DMS53 treated with DMSO at 0.1 percent for 48 hours (cell line): ENCODE measurements around the gene IL11RA.
"Not testable (repeated sequence)": the region's sequence is repeated elsewhere in the genome, so short reads cannot be mapped to it uniquely, and the experiment has no call there.

Source experiments
- DNase-seq: peaks from one replicate; lab custom pipeline; 2025; ENCODE audit not compliant: unreplicated experiment; lab: John Stamatoyannopoulos, UW

The IL11RA gene

DNA sequence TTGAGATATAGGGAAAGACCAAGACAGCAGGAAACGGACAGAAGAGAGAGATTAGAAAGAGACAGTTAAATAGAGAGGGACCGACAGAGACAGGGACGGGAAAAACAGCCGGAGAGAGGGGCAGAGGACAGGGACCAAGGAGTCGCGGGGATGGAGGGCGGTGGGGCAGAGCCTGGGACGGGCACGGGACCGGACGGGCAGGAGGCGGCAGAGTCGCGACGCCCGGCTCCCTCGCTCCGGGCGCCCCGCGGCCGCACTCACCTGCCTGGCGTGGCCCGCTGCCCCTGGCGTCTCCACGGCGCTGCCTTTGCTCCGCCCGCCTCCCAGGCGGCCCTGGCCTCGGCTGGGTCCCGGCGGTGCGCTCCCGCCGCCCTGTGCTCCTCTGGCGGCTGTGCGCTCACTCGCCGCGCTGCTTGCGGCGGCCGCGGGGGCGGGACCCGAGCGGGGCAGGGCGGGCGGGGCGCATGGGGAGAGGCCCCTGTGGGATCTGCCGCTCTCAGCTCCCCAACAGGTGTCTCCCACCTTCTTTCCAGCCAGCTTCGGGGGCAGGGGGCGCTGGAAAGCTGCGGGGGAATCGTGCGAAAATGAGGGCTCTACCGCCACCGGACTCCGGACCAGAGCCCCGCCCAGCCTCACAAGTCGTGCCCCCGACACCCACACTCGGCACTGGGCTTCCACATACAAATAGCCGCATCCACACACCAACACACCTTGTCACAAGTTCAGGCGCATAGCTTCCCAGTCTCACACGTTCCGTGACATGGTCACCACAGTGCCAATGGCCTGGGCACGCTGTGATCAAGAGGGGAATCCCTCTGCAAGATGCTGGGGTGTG is 23.1 kb upstream of the IL11RA start, which contains the start of gene ARID3C:
ARID3C (minus strand) TSS at position 411 of the 835 bp plus-strand sequence. CDS start 1,052 bp downstream, outside the sequence.
- no peak for DNase-seq

DNA sequence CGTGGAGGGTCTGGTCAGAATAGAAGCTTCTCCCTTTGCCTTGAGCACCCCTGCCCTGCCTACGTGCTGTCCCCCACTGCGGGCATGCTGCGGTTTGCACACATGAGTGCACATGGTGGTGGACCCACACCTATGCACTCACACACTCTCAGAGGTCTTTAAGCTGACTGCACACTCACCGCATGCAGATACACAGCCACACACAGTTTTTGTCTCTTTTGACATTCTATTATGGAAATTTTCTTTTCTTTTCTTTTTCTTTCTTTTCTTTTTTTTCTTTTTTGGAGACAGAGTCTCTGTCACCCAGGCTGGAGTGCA is 22.5 kb upstream of the IL11RA start:
- no peak for DNase-seq

DNA sequence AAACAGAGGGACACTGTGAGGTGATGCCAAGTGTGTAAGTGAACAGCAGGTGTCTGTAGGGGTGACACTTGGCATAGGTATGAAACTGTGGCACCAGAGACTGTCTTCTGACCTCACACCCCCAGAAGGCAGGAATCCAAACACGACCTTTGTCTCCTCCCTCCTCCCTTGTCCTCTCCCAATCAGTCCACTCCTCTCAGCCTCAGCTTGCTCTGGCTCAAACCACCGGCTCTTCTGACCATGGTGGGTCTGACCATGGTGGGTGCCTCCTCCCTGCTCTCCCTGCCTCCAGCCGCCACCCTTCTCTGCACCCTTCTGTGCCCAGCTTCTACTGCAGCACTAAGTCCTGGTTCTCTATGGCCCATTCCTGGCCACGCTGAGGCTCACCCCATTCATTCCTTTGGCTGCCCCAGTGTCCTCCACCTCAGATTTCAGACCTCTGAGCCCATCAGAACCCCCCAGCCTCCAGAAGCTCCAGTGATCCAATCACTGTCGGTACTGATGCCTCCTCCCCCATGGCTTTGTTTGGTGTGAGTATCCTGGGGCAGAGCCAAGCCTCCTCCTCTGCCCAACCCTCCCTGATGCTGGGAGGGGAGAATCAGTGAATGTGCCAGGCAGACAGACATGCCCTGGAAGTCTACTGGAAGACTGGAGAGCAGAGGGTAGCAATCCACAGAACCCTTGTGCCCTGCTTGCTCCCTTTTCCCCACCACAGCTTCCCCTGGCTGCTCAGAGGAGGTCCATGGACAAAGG is 21.4 kb upstream of the IL11RA start:
- DNase-seq = no peak

DNA sequence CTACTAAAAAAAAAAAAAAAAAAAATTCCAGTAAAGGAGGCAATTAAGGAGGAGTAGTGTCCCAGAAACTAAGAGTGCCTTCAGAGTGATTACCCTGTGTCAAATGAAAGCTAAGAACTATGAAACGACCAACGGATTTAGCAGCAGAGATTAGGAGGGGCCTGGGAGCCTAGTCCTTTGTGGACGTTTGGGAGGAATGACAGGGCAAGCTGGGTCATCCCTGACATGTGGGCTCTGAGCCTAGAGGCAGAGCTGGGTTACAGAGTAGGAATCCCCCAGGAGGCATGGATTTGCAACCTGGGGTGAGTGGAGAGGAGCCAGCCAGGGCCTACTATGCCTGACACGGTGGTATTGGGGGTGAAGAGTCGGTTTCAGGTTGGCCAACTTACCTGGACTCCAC is 18.8 kb upstream of the IL11RA start:
- DNase-seq = no peak

DNA sequence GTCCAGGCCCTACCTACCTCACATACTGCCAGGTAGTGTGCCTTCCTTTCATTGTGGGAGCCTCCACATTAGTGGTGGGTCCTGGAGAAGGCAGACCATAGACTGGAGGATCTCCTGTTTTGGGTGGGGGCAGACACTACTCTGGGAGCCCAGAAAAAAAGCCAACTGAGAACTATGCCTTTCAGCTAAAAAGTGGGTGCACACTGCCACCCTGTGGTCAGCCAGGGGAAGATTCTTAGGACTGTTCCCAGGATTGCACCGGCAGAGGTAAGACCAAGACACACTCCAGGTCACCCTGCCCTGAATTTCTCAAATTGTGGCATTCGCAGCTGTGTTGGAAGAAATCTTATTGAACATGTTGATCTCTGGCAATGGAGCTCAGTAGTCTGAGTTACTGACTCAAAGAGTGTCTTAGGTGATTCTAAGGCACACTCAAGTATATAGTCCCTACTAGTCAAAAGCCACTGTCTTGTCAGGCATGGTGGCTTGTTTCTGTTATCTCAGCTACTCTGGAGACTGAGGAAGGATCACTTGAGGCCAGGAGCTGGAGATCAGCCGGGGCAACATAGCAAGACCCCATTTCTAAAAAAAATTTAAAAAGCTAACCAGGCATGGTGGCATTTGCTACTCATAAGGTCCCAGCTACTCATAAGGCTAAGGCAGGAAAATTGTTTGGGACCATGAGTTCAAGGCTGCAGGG is 18.0 kb upstream of the IL11RA start:
- peak; percentile 37 for DNase-seq

DNA sequence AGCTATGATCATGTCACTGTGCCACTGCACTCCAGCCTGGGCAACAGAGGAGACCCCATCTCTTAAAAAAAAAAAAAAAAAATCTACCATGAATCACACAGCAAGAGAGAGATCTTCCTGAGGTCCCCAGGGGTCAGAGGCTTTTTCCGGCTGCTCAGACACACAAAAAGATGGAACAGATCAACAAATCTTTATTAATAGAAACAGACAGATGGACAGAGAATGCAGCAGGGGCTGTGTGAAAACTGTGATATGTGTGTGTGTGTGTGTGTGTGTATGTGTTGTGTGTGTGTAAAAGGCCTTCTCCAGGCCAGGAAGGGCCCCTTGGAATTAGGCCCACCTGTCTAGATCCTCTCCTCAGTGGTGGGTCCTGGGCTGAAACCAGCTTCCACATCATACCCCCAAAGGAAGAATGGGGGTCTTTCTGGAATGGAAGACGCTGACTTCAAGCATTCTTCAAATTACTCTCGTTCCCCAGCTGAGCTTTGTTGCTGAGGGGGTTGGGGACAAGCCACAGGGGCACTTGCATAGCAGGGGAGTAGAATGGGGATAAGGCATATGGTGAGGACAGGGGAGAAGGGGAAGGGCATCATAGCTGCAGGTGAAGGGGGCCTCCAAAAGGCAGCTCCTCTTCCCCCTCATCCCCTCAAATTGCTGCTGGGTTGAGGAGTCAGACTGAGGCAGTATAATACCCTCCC is 17.3 kb upstream of the IL11RA start:
- no peak for DNase-seq

DNA sequence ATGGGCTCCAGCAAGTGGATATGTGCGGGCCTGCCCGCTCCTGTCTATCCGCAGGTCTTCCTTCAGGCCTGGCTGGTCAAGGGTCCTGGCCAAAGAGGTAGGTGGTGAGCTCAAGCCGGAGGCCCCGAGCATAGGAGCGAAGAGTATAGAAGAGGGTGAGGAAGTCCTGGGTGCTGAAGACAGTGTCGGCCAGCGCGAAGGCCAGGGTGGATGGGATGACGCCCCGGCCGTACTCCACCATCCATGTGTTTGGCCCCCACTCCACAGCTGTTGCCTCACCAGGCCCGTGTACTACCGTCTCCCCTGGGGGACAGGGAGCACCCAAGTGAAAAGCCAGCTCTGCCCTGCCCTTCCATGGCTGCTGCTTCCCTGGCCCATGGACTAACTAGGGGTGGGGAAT is 16.4 kb upstream of the IL11RA start:
- DNase-seq = no peak

DNA sequence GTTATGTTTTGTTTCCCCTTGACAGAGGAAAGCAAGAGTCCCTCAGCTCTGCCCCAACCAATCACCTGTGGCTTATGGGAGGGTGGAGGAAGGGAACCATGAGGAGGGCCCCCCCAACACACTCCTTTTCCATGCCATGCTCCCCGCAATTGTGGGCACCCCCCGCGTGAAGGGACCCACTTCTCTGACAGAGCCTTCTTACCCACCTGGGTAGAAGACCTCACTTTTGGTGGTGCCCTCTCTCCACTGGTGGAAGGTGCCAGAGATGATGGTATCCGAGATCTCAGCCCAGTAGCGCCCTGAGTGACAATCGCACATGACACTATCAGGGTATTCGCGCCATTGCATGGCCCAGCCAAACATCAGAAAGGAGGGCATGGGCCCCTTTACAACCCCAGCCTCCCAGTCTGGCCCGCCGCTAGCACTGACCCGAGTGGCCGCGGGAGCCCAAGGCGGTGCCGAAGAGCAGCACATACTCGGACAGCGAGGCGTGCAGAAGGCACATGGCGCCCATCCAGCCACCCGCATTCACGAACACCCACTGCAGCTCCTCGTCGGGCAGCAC is 15.1 kb upstream of the IL11RA start:
- no peak for DNase-seq

DNA sequence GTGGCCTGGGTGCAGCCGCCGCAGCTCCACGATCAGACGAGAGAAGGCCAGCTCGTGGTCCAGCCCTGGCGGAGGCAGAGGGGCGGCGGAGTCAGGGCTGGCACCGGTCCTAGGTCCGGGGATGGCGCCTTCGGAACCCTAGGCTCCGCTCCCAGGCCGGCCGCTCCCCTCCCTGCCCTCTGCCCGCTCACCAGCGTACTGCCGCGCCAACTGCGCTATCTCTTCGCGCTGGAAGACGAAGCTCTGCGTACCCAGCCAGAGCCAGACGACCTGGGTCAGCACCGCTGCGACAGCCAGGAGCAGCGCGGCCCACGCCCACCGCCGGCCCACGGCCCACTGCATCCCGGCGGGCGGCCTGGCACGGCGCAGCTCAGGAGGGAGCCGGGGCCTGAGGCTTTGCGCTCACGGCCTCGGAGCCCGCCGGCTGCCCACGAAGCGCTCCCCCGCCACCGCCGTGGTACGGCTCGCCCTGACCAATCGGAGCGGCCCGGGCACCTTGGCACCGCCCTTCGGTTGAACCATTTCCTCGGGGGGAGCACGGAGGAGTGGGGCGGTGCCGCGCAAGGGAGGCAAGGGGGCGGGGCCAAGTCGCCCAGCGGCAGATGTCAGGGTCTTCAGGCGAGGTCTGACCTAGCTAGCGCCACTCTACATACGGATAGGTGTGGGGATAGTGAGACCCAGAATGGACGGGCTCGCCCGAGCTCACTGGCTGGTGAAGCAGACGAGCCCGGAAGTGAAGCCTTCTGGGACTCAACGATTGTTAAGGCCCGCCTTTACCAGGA is 14.4 kb upstream of the IL11RA start, which contains the start of gene SIGMAR1:
SIGMAR1 (minus strand) TSS at position 432 of the 782 bp plus-strand sequence; CDS start at position 342, 90 bp downstream.
- DNase-seq = peak; percentile 35

DNA sequence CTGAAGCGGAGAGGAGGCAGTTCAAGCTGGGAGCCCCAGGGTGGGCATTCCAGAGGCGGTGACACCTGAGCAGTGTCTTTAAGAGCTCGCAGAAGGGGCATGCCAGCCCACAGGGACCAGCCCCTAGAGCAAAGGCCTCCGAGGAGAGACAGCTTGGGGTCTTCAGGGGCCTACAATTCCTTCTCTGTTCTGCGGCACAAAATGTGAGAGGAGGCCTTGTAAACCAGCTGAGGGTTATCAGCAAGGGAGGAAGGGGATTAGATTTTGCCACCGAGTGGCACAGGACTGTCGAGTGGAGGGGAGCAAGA is 13.9 kb upstream of the IL11RA start:
- DNase-seq = no peak

DNA sequence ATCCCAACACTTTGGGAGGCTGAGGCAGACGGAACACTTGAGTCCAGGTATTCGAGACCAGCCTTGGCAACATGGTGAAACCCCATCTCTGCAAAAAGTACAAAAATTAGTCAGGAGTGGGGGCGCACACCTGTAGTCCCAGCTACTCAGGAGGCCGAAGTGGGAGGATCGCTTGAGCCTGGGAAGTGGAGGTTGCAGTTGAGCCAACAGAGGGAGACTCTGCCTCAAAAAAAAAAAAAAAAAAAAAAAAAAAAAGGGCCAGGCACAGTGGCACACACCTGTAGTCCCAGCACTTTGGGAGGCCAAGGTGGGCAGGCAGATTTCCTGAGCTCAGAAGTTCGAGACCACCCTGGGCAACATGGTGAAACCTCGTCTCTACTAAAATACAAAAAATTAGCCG is 12.7 kb upstream of the IL11RA start:
- not testable (repeated sequence) for DNase-seq

DNA sequence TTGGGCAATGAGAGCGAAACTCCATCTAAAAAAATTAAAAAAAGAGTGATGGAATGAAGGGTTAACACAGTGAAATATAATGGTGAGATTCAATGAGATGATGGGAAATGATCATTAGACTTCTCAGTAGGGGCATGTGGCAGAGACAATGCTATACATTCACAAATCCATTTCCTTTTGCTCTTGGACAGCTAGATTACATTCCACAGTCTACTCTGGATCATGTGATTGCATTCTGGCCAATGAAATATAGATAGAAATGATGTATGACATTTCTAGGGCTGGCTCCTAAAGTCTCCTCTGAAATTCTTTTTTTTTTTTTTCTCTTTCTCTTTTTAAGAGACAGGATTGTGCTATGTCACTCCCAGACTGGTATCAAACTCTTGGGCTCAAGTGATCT is 9.3 kb upstream of the IL11RA start:
- no peak for DNase-seq

DNA sequence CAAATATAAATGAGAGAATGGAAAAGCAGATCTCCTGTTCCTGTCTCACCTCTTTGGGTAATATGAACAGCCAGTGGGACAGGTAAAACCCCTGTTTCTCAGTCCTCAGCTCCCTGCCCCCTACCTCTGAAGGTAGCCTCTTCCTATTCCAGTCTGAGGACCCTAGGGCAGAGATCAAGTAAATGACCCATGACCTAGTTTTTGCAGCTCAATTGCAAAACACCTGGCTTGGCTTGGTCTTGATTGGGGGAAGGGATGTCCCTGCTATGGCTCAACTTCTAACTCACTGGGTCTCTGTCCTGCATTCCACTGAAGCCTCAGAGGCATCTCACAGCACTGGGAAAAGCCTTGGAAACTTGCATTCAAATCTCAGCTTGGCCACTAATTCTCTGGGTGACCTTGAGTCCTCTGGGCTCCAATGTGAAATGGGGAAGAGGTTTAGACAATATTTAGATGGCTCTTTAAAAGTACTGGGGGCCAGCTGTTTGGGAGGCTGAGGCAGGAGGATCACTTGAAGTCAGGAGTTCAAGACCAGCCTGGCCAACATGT is 7.1 kb upstream of the IL11RA start:
- no peak for DNase-seq

DNA sequence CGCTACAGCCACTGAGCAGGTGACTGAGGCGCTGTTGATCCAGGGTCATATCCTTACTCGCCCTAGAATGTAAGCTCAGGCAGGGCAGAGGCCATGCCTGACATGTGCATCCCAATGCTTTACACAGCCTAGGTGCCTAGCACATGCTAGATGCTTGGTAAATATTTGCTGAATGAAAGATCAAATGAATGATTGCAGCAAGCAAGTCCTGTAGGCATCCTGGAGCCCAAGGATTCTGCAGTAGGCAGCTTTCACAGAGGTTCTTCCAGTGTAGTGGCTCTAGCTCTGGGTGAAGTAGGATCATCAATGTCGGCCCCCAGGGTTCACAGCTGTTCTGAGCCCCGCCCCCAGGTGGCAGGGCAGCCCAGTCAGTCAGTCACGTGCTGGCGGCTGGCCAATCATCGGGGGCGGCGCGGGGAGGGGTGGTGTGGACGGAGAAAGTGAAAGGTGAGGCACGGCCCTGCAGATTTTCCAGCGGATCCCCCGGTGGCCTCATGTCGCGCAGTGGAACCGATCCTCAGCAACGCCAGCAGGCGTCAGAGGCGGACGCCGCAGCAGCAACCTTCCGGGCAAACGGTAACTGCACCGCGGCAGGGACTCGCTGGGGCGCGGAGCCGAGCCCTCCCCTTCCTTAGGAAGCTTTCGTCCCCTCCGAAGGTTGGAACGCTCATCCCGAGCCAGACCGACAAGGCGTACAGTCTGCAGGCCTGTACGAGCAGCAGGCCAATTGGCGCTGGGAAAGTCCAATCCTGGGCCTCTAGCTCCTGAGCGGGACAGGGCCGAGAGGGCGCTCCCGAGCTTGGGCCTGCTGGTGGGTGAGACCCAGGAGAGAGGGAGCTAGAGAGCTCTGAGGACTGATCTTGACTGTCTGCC is 5.5 kb upstream of the IL11RA start, which contains the start of gene GALT:
GALT (plus strand) TSS at position 465 of the 873 bp plus-strand sequence; CDS start at position 495, 30 bp downstream.
- peak; percentile 63 for DNase-seq

DNA sequence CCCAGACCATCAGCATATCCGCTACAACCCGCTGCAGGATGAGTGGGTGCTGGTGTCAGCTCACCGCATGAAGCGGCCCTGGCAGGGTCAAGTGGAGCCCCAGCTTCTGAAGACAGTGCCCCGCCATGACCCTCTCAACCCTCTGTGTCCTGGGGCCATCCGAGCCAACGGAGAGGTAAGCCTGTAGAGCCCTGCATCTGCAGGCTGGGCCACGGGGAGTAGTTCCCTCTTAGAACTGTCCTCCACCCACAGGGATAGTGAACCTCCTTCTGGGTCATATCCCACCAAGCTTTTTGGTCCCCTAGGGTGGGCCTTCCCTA is 4.9 kb upstream of the IL11RA start:
- DNase-seq = no peak

DNA sequence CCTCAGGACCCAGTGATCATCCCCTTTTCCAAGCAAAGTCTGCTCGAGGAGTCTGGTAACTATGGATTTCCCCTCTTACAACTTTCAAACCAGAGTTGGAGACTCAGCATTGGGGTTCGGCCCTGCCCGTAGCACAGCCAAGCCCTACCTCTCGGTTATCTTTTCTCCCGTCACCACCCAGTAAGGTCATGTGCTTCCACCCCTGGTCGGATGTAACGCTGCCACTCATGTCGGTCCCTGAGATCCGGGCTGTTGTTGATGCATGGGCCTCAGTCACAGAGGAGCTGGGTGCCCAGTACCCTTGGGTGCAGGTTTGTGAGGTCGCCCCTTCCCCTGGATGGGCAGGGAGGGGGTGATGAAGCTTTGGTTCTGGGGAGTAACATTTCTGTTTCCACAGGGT is 4.3 kb upstream of the IL11RA start:
- no peak for DNase-seq

DNA sequence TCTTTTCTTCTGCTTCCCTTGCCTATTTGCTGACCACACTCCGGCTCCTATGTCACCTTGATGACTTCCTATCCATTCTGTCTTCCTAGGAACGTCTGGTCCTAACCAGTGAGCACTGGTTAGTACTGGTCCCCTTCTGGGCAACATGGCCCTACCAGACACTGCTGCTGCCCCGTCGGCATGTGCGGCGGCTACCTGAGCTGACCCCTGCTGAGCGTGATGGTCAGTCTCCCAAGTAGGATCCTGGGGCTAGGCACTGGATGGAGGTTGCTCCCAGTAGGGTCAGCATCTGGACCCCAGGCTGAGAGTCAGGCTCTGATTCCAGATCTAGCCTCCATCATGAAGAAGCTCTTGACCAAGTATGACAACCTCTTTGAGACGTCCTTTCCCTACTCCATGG is 3.3 kb upstream of the IL11RA start:
- DNase-seq = no peak

DNA sequence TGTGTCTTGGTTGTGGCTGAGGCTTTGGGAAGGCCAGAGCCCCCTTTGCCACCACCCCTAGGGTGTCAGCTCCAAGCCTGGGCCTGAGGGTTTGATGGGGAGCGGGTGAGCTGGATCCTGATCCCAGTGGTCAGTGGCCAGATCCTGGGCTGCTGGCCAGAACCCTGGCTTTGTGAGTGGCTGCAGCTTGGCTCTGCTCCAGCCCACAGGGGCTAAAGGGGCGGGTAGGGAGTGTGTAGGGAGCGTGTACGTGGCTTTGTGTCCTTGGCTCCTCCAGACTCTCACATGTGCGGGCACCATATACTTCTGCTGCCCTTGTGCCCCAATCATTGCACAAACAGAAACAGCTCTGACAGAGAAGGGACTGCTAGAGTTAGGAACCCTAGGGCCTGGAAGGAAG is 1.2 kb upstream of the IL11RA start:
- no peak for DNase-seq

DNA sequence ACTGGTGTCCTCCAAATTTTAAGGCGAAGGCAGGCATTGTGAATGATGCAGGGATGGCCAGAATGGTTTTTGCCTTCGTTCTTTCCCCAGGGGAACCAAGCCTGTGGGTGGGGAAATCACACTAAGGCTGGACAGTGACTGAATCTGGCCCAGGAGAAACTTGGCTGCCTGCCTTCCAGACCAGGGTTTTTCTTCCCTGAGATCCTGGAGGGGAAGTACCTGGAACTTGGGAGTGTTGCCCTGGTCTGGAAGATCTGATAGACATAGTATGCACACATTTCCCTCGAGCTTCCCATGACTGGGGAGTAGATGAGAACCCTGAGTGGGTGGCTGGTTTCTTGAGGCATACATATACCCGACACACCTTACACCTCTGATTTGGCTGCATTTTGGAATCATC is 664 bp upstream of the IL11RA start:
- DNase-seq = no peak
